ENCODE data around the gene DIPK2B. TPM values are rescaled to one million over a fixed set of nuclear protein-coding genes. Genes with fewer than 3 reads are reported as not detected.

The DIPK2B gene
- total RNA-seq, 2 experiments from 2014 or later = not detected

DNA sequence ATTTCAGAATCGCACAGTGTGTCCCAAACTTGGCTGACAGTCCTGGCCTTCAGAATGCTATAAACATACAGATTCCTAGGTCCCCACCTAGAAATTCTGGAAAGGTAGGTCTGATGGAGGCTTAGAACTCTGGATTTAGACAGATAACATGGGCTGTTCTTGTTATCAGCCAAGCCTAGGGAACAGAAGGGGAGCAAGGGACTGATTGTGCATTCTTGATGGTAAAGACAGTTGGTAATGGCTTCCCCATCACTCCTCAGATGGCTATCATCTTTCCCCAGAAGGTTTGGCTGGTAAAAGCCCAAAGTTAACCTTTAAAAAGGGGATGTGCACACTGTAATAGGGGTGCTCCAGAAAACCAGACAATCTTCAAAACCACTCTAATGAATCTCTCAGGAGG is 35.7 kb downstream of the DIPK2B start:
- peaks cover 3% of the 10 kb centered on the region for H3K9me3 Mint-ChIP-seq
- DNase-seq = no peak
- Histone ChIP-seq H3K36me3 (ENCODE audit: insufficient read depth, low read length) (no peaks in the 10 kb centered on the region), H3K4me1 (ENCODE audit: insufficient read depth, low read length) (no peaks in the 10 kb centered on the region), H3K4me3 (ENCODE audit: low read length) (no peak overlapping the region), H3K27me3 (ENCODE audit: control insufficient read depth in 1 of 2, insufficient read depth in 2 of 2, low read length in 2 of 2) (no peaks in the 10 kb centered on the region), H3K9me3 (ENCODE audit: control insufficient read depth in 1 of 2, insufficient read depth in 1 of 2, low read length in 2 of 2) (no peaks in the 10 kb centered on the region), H3K27ac (ENCODE audit: low read depth in 1 of 2, low read length in 2 of 2) (no peak overlapping the region)
- intact Hi-C loops (cut with DNase I, micrococcal nuclease) = no loop called here
- no peak overlapping the region for H3K27ac Mint-ChIP-seq
- ChIA-PET CTCF (no interaction called here), POLR2A (no interaction called here)
- no peak overlapping the region for H3K4me3 Mint-ChIP-seq
- H3K36me3 Mint-ChIP-seq (ENCODE audit: low read depth) = no peaks in the 10 kb centered on the region
- no peak for ATAC-seq (ENCODE audit: poor library complexity)
- H3K4me1 Mint-ChIP-seq (ENCODE audit: low read depth) = no peaks in the 10 kb centered on the region
- H3K27me3 Mint-ChIP-seq = no peaks in the 10 kb centered on the region
- TF ChIP-seq CTCF (IDR thresholded peaks at IDR 0.05) = no peak

DNA sequence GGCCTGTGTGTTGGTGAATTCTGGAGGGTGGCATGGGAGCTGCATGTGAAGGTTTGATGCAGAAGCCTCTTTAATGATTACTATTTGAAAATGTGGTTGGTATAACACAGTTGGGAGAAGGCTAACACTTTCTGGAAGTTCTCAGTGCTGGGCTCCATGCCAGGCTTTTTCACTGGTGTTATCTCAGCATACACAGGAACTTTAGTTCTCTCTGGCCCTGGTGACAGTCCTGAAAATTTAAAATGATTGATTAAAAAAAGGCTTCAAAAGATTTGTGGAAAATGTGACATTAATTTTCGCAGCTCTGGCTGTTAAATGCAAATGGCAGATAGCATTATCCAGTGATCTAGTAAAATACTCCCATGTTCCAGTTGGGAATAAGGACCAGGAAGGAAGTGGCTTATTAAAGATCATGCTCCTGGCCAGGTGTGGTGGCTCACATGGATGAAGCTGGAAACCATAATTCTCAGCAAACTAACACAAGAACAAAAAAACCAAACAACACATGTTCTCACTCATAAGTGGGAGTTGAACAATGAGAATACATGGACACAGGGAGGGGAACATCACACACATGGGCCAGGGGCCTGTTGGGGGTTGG is 36.6 kb downstream of the DIPK2B start:
- H3K27ac Mint-ChIP-seq = no peak overlapping the region
- H3K4me3 Mint-ChIP-seq = no peak overlapping the region
- TF ChIP-seq CTCF (IDR thresholded peaks at IDR 0.05) = no peak
- Histone ChIP-seq H3K36me3 (ENCODE audit: insufficient read depth, low read length) (no peaks in the 10 kb centered on the region), H3K4me3 (ENCODE audit: low read length) (no peak overlapping the region), H3K27ac (ENCODE audit: low read depth in 1 of 2, low read length in 2 of 2) (no peak overlapping the region), H3K27me3 (ENCODE audit: control insufficient read depth in 1 of 2, insufficient read depth in 2 of 2, low read length in 2 of 2) (no peaks in the 10 kb centered on the region), H3K4me1 (ENCODE audit: insufficient read depth, low read length) (no peaks in the 10 kb centered on the region), H3K9me3 (ENCODE audit: control insufficient read depth in 1 of 2, insufficient read depth in 1 of 2, low read length in 2 of 2) (no peaks in the 10 kb centered on the region)
- intact Hi-C loops (cut with DNase I, micrococcal nuclease) = no loop called here
- H3K9me3 Mint-ChIP-seq = peaks cover 3% of the 10 kb centered on the region
- ChIA-PET POLR2A (no interaction called here), CTCF (no interaction called here)
- H3K4me1 Mint-ChIP-seq (ENCODE audit: low read depth) = no peaks in the 10 kb centered on the region
- H3K27me3 Mint-ChIP-seq = no peaks in the 10 kb centered on the region
- no peak for DNase-seq
- no peaks in the 10 kb centered on the region for H3K36me3 Mint-ChIP-seq (ENCODE audit: low read depth)
- ATAC-seq (ENCODE audit: poor library complexity) = no peak

DNA sequence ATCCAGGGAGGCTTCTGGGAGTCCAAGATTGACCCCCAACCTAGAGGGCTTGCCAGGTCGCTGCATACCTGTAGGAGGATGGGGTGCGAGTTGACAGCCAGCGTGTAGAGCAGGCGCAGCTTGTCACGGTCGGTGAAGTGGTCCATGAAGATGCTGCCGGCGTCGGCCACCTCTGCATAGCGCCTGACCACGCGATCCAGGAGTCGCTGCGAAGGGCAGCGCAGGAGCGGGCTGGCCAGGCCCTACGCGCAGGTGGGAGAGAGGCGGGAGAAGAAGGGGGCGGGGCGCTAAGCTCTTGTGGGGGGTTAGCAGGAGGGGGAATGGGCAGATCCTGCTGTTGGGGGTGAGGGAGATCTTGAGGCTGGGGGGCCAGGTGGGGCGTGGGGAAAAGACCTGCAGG is 43.0 kb downstream of the DIPK2B start:
- intact Hi-C loops (cut with DNase I, micrococcal nuclease) = no loop called here
- Histone ChIP-seq H3K9me3 (ENCODE audit: control insufficient read depth in 1 of 2, insufficient read depth in 1 of 2, low read length in 2 of 2) (no peaks in the 10 kb centered on the region), H3K27me3 (ENCODE audit: control insufficient read depth in 1 of 2, insufficient read depth in 2 of 2, low read length in 2 of 2) (no peaks in the 10 kb centered on the region), H3K4me3 (ENCODE audit: low read length) (no peak overlapping the region), H3K36me3 (ENCODE audit: insufficient read depth, low read length) (no peaks in the 10 kb centered on the region), H3K4me1 (ENCODE audit: insufficient read depth, low read length) (no peaks in the 10 kb centered on the region), H3K27ac (ENCODE audit: low read depth in 1 of 2, low read length in 2 of 2) (no peak overlapping the region)
- H3K4me3 Mint-ChIP-seq = no peak overlapping the region
- ChIA-PET CTCF (no interaction called here), POLR2A (no interaction called here)
- TF ChIP-seq CTCF (IDR thresholded peaks at IDR 0.05) = no peak
- no peak overlapping the region for H3K27ac Mint-ChIP-seq
- H3K36me3 Mint-ChIP-seq (ENCODE audit: low read depth) = no peaks in the 10 kb centered on the region
- no peaks in the 10 kb centered on the region for H3K27me3 Mint-ChIP-seq
- no peak for ATAC-seq (ENCODE audit: poor library complexity)
- DNase-seq = no peak
- H3K4me1 Mint-ChIP-seq (ENCODE audit: low read depth) = no peaks in the 10 kb centered on the region
- peaks cover 3% of the 10 kb centered on the region for H3K9me3 Mint-ChIP-seq
